Mesendoderm (in vitro differentiated cells): Measurements from ENCODE around the gene MGAT5B.

Experiments
- DNase-seq: peaks from one replicate; pipeline ENCODE4 v3.0.0; 2013
- H2AK5ac ChIP-seq: 2 replicates; pipeline ENCODE4 v1.6.1; 2013; ENCODE audit warnings: low read length, inconsistent platforms
- H2BK120ac ChIP-seq: 2 replicates; pipeline ENCODE4 v1.6.1; 2013; ENCODE audit warnings: low read depth, mild to moderate bottlenecking, low read length, moderate library complexity, mixed read lengths
- H2BK15ac ChIP-seq: replicated peaks from 2 replicates; pipeline ENCODE4 v1.6.1; 2013; ENCODE audit warnings: low read depth, mild to moderate bottlenecking, moderate library complexity
- H2BK5ac ChIP-seq: 2 replicates; pipeline ENCODE4 v1.6.1; 2013; ENCODE audit warnings: low read length, inconsistent platforms
- H3K18ac ChIP-seq: 2 replicates; pipeline ENCODE4 v1.6.1; 2013; ENCODE audit warnings: mild to moderate bottlenecking, low read length, mixed read lengths
- H3K23ac ChIP-seq: one replicate; pipeline ENCODE4 v1.6.1; 2013; ENCODE audit warnings: low read length
- H3K27ac ChIP-seq: 2 replicates; pipeline ENCODE4 v1.5.1; 2013; ENCODE audit warnings: low read depth, mild to moderate bottlenecking, inconsistent platforms, low read length, moderate library complexity
- H3K27me3 ChIP-seq: 2 replicates; pipeline ENCODE4 v1.6.1; 2013; ENCODE audit warnings: low read length, control low read depth, mild to moderate bottlenecking, inconsistent platforms; ENCODE audit not compliant: insufficient read depth, poor library complexity
- H3K36me3 ChIP-seq: 2 replicates; pipeline ENCODE4 v1.6.1; 2013; ENCODE audit warnings: low read length, inconsistent platforms; ENCODE audit not compliant: control insufficient read depth, insufficient read depth
- H3K4ac ChIP-seq: one replicate; pipeline ENCODE4 v1.6.1; 2013; ENCODE audit warnings: low read depth, mild to moderate bottlenecking, low read length, moderate library complexity
- H3K4me1 ChIP-seq: 2 replicates; pipeline ENCODE4 v1.6.1; 2013; ENCODE audit warnings: low read depth, low read length, inconsistent platforms; ENCODE audit not compliant: control insufficient read depth
- H3K4me2 ChIP-seq: 2 replicates; pipeline ENCODE4 v1.6.1; 2013; ENCODE audit warnings: low read length
- H3K4me3 ChIP-seq: 2 replicates; pipeline ENCODE4 v1.5.1; 2013; ENCODE audit warnings: mild to moderate bottlenecking, low read length
- H3K56ac ChIP-seq: one replicate; pipeline ENCODE4 v1.6.1; 2013; ENCODE audit warnings: low read length
- H3K79me1 ChIP-seq: 2 replicates; pipeline ENCODE4 v1.6.1; 2013; ENCODE audit warnings: low read length, inconsistent platforms
- H3K79me2 ChIP-seq: 2 replicates; pipeline ENCODE4 v1.6.1; 2013; ENCODE audit warnings: mild to moderate bottlenecking, low read length; ENCODE audit not compliant: control insufficient read depth, insufficient read depth
- H3K9ac ChIP-seq: 2 replicates; pipeline ENCODE4 v1.6.1; 2013; ENCODE audit warnings: low read length, inconsistent platforms
- H4K5ac ChIP-seq: one replicate; pipeline ENCODE4 v1.6.1; 2013; ENCODE audit warnings: low read length
- H4K8ac ChIP-seq: one replicate; pipeline ENCODE4 v1.6.1; 2013; ENCODE audit warnings: low read depth, mild to moderate bottlenecking, control low read depth, low read length, moderate library complexity
- WGBS: extraction: QIAGEN DNeasy Blood & Tissue Kit; methylation state at CpG from one replicate; pipeline ENCODE4 v1.1.7; 2013; ENCODE audit warnings: low lambda C conversion rate, missing lambda C conversion rate; ENCODE audit not compliant: insufficient coverage; ENCODE audit errors: extremely low coverage; 5-methylcytosine and 5-hydroxymethylcytosine counted together

The MGAT5B gene

GRCh38 chr17:76893623-76894334 is 25.6 kb downstream of the MGAT5B start:
- Histone ChIP-seq H3K79me2 (no peaks in the 10 kb centered on the region), H2BK120ac (no peak overlapping the region), H3K23ac (no peak overlapping the region), H3K4me3 (no peak overlapping the region), H3K4ac (no peak overlapping the region), H2BK5ac (no peak overlapping the region), H4K8ac (no peak overlapping the region), H3K18ac (no peak overlapping the region), H3K79me1 (no peaks in the 10 kb centered on the region), H2BK15ac (no peak overlapping the region), H3K56ac (no peak overlapping the region), H3K27me3 (no peaks in the 10 kb centered on the region), H3K4me2 (no peak overlapping the region), H4K5ac (no peak overlapping the region), H2AK5ac (no peak overlapping the region), H3K4me1 (no peaks in the 10 kb centered on the region), H3K27ac (no peak overlapping the region), H3K36me3 (no peaks in the 10 kb centered on the region), H3K9ac (no peak overlapping the region)
- no peak for DNase-seq
- no CpG with 5 or more reads among the region's 13 CpGs for WGBS

DNA sequence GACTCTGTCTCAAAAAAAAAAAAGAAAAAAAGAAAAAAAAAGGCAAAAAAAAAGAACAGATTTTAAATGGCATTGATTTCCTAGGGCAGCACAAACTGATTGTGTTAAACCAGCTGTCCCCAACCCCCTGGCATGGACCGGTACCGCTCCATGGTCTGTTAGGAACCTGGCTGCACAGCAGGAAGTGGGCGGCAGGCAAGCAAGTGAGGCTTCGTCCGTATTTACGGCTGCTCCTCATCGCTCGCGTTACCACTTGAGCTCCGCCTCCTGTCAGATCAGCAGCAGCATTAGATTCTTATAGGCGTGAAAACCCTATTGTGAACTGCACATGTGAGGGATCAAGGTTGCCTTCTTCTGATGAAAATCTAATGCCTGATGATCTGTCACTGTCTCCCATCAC is 26.6 kb downstream of the MGAT5B start:
- Histone ChIP-seq H3K56ac (no peak overlapping the region), H4K5ac (no peak overlapping the region), H3K23ac (no peak overlapping the region), H2BK15ac (no peak overlapping the region), H3K36me3 (no peaks in the 10 kb centered on the region), H2BK5ac (no peak overlapping the region), H3K9ac (no peak overlapping the region), H3K4ac (no peak overlapping the region), H2AK5ac (no peak overlapping the region), H3K4me1 (no peaks in the 10 kb centered on the region), H3K79me2 (no peaks in the 10 kb centered on the region), H3K4me3 (no peak overlapping the region), H2BK120ac (no peak overlapping the region), H3K27ac (no peak overlapping the region), H3K4me2 (no peak overlapping the region), H4K8ac (no peak overlapping the region), H3K27me3 (no peaks in the 10 kb centered on the region), H3K79me1 (no peaks in the 10 kb centered on the region), H3K18ac (no peak overlapping the region)
- no CpG with 5 or more reads among the region's 11 CpGs for WGBS
- no peak for DNase-seq

GRCh38 chr17:76897023-76897422 is 28.8 kb downstream of the MGAT5B start:
- no peak overlapping the region for H2BK15ac ChIP-seq
- no peak overlapping the region for H3K18ac ChIP-seq
- H3K36me3 ChIP-seq: no peaks in the 10 kb centered on the region
- no peak overlapping the region for H3K23ac ChIP-seq
- H3K4me1 ChIP-seq: no peaks in the 10 kb centered on the region
- H3K79me1 ChIP-seq: no peaks in the 10 kb centered on the region
- H2BK5ac ChIP-seq: no peak overlapping the region
- no peak overlapping the region for H4K8ac ChIP-seq
- H4K5ac ChIP-seq: no peak overlapping the region
- H3K79me2 ChIP-seq: no peaks in the 10 kb centered on the region
- no peak overlapping the region for H2AK5ac ChIP-seq
- H3K27me3 ChIP-seq: no peaks in the 10 kb centered on the region
- no peak overlapping the region for H3K27ac ChIP-seq
- DNase-seq: no peak
- no peak overlapping the region for H3K56ac ChIP-seq
- no peak overlapping the region for H2BK120ac ChIP-seq
- no peak overlapping the region for H3K9ac ChIP-seq
- no CpG with 5 or more reads among the region's 10 CpGs for WGBS
- no peak overlapping the region for H3K4me3 ChIP-seq
- no peak overlapping the region for H3K4me2 ChIP-seq
- no peak overlapping the region for H3K4ac ChIP-seq

- Histone ChIP-seq H3K36me3 (no peaks in the 10 kb centered on the region), H3K18ac (no peak overlapping the region), H2BK5ac (no peak overlapping the region), H3K27me3 (no peaks in the 10 kb centered on the region), H2AK5ac (no peak overlapping the region), H3K56ac (no peak overlapping the region), H3K9ac (no peak overlapping the region), H3K23ac (no peak overlapping the region), H3K27ac (no peak overlapping the region), H3K4me2 (no peak overlapping the region), H2BK15ac (no peak overlapping the region), H3K79me1 (no peaks in the 10 kb centered on the region), H3K79me2 (no peaks in the 10 kb centered on the region), H3K4ac (no peak overlapping the region), H3K4me1 (no peaks in the 10 kb centered on the region), H3K4me3 (no peak overlapping the region), H4K5ac (no peak overlapping the region), H2BK120ac (no peak overlapping the region), H4K8ac (no peak overlapping the region)
- no CpG with 5 or more reads among the region's 7 CpGs for WGBS
- DNase-seq: no peak
Observed at GRCh38 chr17:76899414-76899813, 31.2 kb downstream of the MGAT5B start.

DNA sequence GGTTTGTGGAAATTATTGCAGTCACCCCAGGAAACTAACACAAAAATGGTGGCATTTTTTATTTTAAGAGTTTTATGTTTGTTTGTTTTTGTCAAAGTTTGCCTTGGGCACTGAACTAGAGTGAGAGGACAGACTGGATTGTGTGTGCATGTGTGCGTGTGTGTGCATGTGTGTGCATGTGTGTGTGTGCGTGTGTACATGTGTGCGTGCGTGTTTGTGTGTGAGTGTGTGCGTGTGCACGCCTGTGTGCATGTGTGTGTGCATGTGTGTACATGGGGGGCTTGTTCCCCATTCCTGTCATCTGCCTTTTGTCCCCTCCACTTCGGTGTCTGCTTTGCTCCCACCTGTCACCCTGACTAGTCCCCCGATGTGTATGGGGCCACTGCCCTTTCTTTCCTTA is 32.5 kb downstream of the MGAT5B start:
- H3K4me1 ChIP-seq: no peaks in the 10 kb centered on the region
- no peak overlapping the region for H2BK15ac ChIP-seq
- no peak for DNase-seq
- H3K27me3 ChIP-seq: no peaks in the 10 kb centered on the region
- H4K8ac ChIP-seq: no peak overlapping the region
- H3K23ac ChIP-seq: no peak overlapping the region
- H3K4me2 ChIP-seq: no peak overlapping the region
- H3K56ac ChIP-seq: no peak overlapping the region
- H3K79me1 ChIP-seq: no peaks in the 10 kb centered on the region
- H3K36me3 ChIP-seq: no peaks in the 10 kb centered on the region
- no peak overlapping the region for H3K4ac ChIP-seq
- no peaks in the 10 kb centered on the region for H3K79me2 ChIP-seq
- no peak overlapping the region for H4K5ac ChIP-seq
- no peak overlapping the region for H2AK5ac ChIP-seq
- H3K9ac ChIP-seq: no peak overlapping the region
- no peak overlapping the region for H2BK120ac ChIP-seq
- no peak overlapping the region for H3K27ac ChIP-seq
- no peak overlapping the region for H3K4me3 ChIP-seq
- no peak overlapping the region for H3K18ac ChIP-seq
- WGBS: no CpG with 5 or more reads among the region's 8 CpGs
- no peak overlapping the region for H2BK5ac ChIP-seq
